ENCODE data around the gene EGLN2.
"Not testable (repeated sequence)": the region's sequence is repeated elsewhere in the genome, so short reads cannot be mapped to it uniquely, and the experiment has no call there.

The EGLN2 gene

DNA sequence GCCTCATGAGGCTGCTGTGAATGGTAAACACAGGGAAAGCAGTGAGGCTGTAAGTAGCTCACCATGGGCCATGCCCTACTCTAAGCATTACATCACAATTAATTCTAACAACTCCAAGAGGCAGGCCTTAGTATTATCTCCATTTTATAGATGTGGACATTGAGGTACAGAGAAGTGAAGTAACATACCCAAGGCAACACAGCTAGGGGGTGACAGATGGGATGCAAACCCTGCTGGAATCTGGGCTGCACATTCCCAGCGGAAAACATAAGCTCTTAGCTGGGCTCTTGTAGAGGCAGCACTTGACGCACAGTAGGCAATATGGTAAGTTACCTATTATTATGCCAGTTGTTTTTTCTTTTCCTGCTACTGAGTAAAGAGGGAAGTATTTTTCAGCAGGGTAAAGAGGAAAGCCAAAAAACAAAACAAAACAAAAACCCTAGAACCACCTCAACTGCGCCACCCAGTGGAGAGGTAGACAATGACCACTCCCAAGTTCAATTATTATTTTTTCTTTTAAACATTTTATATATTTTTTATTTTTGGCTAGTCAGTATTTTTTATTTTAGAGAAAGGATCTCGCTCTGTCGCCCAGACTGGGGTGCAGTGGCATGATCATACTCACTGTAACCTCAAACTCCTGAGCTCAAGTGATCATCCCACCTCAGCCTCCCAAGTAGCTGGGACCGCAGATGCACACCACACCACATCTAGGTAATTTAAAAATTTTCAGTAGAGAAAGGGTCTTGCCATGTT is 20.7 kb downstream of the EGLN2 start:
- DNase-seq, result peak; percentile 59

DNA sequence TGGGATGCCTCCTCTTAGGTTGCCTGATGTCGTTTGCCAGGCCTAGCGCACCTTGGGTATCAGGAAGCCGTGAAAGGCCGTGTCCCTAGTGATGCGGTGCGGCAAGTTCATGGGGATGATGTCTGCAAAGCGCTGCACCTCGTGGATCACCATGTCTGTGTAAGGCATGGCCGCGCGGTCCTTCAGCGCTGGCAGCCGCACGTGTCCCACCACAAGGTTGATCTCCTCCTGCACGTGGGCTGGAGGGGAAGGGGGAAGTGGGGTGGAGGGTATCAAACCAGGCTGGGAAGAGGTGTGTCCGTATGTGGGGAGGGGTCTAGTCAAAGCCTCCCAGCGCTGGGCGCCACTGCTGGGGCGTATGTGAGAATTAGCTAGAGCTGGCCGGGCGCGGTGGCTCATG is 23.2 kb downstream of the EGLN2 start:
- no peak for DNase-seq

DNA sequence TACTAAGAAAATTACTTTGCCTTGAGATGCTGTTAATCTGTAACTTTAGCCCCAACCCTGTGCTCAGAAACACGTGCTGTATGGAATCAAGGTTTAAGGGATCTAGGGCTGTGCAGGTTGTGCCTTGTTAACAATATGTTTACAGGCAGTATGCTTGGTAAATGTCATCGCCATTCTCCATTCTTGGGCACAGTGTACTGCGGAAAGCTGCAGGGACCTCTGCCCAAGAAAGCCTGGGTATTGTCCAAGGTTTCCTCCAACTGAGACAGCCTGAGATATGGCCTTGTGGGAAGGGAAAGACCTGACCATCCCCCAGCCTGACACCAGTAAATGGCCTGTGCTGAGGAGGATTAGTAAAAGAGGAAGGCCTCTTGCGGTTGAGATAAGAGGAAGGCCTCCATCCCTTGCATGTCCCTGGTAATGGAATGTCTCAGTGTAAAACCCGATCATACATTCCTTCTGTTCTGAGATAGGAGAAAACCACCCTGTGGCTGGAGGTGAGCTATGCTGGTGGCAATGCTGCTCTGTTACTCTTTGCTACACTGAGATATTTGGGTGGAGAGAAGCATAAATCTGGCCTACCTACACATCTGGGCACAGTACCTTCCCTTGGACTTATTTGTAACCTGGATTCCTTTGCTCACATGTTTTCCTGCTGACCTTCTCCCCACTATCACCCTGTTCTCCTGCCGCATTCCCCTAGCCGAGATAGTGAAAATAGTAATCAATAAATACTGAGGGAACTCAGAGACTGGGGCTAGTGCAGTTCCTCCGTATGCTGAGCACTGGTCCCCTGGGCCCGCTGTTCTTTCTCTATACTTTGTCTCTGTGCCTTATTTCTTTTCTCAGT is 23.9 kb downstream of the EGLN2 start:
- DNase-seq, result not testable (repeated sequence)

DNA sequence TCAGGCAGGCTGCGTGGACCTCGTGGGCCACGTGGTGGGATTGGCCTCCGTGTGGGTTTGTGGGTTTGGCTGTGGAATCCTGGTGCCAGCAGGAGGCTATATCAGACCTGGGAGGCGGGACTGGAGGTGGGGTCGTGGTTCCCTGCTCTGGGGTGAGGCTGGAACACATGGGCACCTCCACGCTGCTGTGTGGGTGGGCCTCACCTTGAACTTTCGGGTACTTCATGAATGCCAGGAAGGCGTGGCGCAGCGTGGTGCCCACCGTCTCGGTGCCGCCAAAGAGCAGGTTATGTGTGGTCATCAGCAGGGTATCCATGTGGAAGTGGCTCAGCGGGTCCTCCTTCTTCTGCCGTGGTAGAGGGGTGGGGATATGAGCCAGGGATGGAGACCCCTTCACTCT is 25.9 kb downstream of the EGLN2 start:
- not testable (repeated sequence) for DNase-seq

DNA sequence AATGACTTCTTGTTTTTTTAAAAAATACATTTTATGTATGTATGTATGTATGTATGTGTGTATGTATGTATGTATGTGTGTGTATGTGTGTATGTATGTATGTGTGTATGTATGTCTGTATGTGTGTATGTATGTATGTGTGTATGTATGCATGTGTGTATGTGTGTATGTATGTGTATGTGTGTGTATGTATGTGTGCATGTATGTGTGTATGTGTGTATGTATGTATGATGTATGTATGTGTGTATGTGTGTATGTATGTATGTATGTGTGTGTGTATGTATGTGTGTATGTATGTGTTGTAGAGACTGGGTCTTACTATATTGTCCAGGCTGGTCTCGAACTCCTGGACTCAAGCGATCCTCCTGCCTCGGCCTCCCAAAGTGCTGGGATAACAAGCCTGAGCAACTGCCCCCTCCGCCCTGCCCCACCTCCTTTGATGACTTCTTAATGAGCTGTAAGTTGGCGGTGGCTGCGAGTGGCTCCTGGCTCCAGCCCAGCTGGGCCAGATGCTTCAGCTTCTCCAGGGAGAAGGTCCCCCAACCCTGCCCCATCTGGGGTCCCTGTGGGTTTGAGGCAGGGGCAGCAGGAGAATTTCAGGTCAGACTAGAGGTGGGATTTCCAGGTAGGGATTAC is 26.6 kb downstream of the EGLN2 start:
- not testable (repeated sequence) for DNase-seq

DNA sequence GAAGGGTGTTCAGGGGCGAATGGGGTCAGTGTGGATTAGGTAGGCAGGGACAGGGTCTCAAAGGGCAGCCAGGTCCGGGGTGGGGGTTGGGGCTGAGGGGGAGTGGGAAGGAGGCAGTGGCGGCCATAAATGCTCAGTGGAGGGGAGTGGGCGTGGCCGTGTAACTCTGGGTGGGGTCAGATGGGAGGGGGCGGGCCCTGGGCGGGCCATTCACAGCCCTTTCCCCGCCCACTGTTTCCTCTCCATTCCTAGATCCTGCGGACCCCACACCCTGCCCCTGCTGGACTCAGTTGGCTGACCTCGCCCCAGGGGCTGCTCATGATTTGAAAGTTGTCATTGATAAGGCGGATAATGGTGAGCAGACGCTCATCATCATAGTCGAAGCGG is 27.3 kb downstream of the EGLN2 start:
- not testable (repeated sequence) for DNase-seq

DNA sequence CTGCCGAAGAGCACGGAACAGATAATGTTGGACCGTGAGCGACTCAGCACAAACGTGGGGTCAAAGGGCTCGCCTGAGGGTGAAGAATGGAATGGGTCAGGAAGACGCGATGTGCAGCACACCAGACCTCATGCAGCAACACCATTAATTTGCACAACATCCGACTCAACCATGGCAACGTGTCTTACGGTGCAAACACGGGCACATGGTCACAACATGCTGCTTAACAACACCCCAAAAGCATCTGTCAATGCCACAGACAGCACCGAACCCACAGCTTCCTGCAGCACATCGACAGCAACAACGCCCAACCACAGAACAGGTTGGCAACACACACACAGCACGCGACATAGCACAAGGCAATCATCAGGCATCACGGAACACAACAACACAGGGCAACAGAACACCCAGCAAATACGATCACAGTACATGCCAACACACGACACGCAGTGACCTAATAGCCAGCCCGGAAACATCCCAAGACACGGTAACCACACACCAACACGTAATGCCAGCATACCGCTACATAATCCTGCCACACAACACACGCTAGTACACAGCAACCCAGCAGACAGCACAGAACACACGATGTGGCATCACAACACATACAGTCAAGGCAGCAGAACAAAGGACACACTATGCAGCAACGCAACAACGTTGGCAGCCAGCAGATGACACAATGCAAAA is 27.9 kb downstream of the EGLN2 start:
- DNase-seq, result not testable (repeated sequence)

DNA sequence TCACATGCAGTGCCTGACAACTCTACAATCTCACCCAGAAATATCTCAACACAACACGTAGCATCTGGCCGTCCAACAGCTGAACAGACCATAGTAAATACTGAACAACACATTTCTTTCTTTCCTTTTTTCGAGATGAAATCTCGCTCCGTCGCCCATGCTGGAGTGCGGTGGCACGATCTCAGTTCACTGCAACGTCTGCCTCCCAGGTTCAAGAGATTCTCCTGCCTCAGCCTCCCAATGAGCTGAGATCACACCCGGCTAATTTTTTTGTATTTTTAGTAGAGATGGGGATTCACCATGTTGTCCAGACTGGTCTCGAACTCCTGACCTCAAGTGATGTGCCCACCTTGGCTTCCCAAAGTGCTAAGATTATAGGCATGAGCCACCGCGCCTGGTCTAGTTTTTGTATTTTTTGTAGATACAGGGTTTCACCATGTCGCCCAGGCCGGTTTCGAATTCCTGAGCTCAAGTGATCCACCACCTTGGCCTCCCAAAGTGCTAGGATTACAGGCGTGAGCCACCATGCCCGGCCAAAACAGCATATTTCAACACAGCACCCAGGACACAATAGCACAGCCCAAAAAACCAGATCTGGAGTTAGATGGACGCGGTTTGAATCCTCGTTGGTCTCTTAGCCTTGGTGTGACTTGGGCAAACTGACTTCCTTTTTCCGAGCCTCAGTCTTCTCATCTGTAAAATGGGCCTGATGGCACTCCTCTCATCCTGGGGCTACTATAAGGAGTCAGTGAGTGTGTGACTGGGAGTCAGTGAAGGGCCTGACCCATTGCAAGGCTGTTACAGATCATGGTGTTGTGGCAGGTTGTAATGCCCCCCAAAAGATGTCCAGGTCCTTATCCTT is 28.6 kb downstream of the EGLN2 start:
- no peak for DNase-seq

DNA sequence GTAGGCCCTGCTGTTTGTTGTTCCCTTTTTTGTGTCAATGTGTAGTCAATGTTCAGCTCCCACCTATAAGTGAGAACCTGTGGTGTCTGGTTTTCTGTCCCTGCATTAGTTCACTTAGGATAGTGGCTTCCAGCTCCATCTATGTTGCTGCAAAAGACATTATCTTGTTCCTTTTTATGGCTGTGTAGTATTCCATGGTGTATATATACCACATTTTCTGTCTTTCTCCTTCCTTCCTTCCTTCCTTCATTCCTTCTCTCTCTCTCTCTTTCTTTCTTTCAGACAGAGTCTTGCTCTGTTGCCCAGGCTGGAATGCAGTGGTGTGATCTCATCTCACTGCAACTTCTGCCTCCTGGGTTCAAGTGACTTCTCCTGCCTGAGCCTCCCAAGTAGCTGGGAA is 30.2 kb downstream of the EGLN2 start:
- no peak for DNase-seq

DNA sequence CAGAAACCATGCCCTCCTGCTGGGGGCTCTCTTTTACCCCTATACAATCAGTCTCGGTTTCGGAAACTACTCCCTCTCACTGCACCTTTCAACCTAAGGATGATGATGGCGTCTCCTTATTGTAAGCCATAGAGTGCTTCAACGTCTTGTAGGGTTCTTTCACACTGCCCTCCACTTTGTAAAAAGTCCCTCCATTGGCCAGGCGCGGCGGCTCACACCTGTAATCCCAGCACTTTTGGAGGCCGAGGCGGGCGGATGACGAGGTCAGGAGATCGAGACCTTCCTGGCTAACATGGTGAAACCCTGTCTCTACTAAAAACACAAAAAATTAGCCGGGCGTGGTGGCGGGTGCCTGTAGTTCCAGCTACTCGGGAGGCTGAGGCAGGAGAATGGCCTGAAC is 31.8 kb downstream of the EGLN2 start:
- DNase-seq, result not testable (repeated sequence)

DNA sequence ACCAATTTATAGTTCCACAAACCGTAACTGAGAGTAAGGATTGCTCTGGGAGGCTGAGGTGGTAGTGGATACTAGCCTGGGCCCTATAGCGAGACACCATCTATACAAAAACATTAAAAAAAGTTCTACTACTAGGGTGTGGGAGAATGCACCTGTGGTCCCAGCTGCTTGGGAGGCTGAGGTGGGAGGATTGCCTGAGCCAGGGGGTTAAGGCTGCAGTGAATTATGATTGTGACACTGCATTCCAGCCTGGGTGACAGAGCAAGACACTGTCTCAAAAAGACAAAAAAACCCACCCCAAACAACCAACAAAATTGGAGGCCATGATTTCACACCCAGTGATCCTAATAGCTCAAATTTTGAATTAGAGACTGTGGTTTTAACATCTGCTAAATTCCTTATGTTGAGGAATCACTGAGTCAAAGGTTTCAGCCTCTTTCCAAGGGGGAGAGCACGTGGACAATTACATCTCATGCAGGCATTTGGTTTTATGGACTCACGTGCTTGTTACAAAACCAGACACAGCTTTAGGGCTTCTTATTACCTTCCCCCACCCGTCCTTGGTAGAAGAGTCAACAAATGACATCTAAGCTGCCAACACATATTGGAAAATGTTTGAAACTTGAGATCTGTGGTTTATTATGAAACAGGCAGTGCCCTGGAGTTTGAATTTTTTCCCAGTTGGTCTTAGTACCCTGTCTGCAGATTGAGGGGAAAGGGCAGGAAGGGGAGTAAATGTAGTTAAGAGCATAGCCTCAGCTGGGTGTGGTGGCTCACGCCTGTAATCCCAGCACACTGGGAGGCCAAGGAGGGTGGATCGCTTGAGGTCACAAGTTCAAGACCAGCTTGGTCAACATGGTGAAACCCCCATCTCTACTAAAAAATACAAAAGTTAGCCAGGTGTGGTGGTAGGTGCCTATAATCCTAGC is 32.8 kb downstream of the EGLN2 start:
- DNase-seq, result peak; percentile 72

DNA sequence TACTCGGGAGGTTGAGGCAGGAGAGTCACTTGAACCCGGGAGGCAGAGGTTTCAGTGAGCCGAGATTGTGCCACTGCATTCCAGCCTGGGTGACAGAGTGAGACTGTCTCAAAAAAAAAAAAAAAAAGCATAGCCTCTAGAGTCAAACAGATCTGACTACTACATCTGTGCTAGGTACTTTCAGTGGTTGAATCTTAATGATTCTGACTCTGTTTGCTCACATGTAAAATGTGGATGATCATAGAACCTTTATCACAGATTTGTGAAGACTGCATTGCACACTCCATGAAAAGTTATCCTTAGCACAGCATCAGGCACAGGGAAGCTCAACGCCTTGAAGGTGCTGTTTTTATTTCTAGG is 33.4 kb downstream of the EGLN2 start:
- not testable (repeated sequence) for DNase-seq

DNA sequence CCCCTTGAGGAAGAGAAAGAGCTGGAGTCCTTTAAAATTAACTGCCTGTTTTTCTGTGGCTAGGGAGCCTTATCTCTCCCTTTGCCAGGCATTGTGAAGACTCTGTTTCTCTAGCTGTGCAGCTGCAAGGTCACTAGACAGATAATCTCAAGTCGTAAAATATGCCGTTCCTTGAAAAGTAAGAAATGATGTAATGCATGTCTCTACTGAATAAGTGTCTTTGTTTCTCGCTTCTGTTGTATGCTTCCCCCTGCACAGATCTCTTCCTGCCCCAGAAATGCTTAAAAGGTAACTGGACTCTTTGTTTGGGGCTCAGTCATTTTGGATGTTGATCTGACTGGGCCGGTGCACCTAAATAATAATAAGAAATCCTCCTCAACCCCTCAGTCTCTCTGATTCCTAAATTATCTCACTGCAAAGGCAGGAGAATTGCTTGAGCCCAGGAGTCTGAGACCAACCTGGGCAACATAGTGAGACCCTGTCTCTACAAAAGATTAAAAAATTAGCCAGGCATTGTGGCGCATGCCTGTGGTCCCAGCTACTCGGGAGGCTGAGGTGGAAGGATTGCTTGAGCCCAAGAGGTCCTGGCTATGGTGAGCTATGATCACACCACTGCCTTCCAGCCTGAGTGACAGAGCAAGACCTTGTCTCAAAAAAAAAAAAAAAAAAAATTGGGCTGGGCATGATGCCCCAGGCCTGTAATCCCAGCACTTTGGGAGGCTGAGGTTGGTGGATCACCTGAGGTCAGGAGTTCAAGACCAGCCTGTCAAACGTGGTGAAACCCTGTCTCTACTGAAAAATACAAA is 34.9 kb downstream of the EGLN2 start:
- DNase-seq, result not testable (repeated sequence)

DNA sequence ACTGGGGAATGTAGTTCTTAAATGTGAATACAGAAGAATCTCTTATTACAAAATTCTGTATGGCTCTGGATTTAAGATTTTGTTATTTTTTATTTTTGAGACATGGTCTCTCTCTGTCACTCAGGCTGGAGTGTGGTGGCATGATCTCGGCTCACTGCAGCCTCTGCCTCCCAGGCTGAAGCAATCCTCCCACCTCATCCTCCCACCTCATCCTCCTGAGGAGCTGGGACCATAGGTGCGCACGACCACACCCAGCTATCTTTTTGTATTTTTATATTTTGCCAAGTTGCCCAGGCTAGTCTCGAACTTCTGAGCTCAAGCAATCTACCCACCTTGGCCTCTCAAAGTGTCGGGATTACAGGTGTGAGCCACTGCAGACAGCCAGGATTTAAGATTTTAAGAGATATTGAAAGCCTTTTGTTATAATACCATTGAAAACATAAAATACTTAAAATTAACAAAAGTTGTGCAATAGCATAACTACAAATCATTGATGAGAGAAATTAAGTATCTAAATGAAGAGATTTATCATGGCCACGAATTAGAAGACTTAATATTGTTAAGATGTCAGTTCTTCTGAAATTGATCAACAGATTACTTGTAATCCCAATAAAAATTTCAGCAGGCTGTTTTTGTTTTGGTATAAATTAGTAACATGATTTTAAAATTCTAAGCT is 37.9 kb downstream of the EGLN2 start:
- no peak for DNase-seq

DNA sequence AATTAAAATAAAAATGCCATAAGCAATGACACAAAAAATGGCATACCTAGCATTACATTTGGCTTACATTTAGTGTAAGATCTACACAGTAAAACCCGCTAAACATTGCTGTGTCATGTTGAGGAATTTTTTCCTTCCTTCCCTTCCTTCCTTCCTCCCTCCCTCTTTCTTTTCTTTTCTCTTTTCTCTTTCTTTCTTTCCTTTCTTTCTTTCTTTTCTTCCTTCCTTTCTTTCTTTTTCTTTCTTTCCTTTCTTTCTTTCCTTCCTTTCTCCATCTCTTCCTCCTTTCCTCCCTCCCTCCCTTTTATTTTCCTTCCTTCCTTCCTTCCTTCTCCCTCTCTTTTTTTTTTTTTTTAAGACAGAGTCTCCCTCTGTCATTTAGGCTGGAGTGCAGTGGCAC is 39.5 kb downstream of the EGLN2 start:
- not testable (repeated sequence) for DNase-seq

DNA sequence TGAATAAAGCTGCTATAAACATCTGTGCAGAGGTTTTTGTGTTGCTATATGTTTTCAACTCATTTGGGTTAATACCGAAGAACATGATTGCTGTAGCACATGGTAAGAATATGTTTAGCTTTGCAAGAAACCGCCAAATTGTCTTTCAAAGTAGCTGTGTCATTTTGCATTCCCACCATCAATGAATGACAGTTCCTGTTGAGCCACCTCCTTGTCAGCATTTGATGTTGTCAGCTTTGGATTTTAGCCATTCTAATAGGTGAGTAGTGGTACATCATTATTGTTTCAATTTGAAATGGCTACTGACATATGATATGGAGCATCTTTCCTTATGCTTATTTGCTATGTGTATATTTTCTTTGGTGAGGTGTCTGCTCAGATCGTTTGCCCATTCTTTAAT is 43.0 kb downstream of the EGLN2 start:
- DNase-seq, result not testable (repeated sequence)

DNA sequence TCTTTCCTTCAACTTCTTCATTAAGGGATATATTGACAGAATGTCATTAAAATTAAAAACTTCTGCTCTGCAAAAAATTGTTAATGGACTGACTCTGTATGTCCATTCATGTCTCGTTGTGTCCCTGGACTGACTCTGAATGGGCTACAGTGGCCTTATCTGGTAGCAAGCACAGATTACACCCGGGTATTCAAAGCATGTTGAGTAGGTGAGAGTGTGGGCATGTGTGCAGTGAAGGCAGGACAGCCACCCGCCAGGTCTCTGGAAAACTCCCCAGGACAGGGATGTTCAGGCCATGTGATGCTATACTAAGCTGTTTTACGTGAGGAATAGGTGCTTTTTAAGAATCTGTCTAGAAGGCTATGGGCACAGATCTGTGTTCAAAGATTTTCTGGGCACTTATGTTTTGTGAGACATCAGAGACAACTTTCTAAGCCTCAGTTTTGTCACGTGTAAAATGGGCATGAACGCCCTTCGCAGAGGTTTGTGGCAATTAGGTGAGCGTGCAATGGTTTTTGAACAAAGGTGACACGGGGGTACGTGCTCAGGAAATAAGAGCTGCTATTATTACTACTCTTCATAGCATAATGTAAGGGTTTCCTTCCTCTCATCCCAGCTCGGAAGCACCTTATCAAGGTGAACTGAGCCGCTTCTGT is 44.1 kb downstream of the EGLN2 start:
- not testable (repeated sequence) for DNase-seq

DNA sequence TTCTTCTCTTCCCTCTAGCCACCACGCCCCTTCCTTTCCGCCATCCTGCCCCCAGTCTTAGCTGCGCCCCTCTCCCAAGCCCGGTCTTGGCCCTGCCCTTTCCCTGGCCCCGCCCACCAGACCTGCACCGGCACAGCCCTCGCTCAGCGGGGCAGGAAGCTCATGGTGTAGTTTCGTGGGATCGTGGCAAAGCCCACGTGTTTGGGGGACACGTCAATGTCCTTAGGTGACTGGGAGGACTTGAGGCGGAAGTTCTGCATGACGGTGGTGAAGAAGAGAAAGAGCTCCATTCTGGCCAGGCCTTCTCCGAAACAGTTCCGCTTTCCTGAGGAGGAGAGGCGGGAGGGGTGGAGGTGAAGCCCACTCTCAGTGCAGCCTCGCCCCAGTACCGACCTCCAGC is 44.7 kb downstream of the EGLN2 start:
- DNase-seq, result not testable (repeated sequence)

DNA sequence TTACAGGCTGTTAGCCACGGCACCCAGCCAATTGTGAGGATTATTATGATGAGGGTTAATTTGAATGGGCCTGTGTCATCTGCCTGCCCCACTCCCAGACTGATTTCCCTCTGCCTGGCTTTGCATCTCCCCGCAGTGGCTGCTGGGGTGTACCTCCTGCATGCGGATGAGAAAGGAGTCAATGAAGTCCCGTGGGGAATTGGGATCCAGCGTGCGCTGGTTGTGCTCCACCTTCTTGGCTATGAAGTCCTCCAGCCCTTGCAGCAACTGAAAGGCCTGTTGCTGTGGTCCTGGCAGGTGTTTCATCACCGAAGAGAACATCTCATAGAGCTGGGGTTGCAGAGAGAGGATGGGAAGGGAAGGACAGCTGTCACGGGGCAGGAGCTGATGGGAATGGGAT is 47.7 kb downstream of the EGLN2 start:
- DNase-seq, result not testable (repeated sequence)
